HCT116 (cell line): ENCODE measurements around the gene SPATA45.

ENCODE experiments used
- CEBPB ChIP-seq: IDR thresholded peaks from 2 replicates; pipeline ENCODE4 v1.6.1; 2012; ENCODE audit warnings: low read depth
- JUND ChIP-seq: IDR thresholded peaks from 2 replicates; pipeline ENCODE4 v1.6.1; 2012
- POLR2A ChIP-seq: IDR thresholded peaks from 2 replicates; pipeline ENCODE4 v1.7.0; 2011; ENCODE audit warnings: borderline replicate concordance; ENCODE audit not compliant: insufficient read depth, insufficient read length; ENCODE audit errors: extremely low read depth
- TF ChIP-seq, protein P1 (sequence below), 3 experiments: fragments of 200-600 bp in 1 of 3; sonication (generic) in 1 of 3; IDR thresholded peaks in 2 of 3; conservative IDR thresholded peaks in 1 of 3; 2 replicates each; pipeline ENCODE4 v1.5.1; 2012 to 2017; ENCODE audit warnings: low read depth in 2 of 3, low read length in 2 of 3, antibody characterized with exemption in 1 of 3, borderline replicate concordance in 1 of 3, control low read depth in 1 of 3, mild to moderate bottlenecking in 1 of 3, mixed read lengths in 1 of 3, mixed run types in 1 of 3, moderate library complexity in 1 of 3; ENCODE audit not compliant: insufficient read depth in 1 of 3

DNA sequence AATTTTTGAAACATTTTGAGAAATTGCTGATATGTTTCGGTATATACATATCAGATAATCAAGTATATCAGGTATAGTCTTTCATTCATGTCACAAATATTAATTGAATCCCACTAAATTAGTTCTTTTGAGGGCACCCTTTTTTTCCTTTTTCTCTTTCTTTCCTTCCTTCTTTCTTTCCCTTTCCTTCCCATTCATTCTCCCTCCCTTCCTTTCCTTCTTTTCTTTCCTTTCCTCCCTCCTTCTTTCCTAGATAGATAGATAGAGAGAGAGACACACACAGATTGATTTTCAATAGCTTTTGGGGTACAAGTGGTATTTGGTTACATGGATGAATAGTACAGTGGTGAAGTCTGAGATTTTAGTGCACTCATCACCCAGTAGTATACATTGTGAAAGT, 61.6 kb downstream of the SPATA45 start:
- TF ChIP-seq JUND = no peak
- no peak for TF ChIP-seq POLR2A
- TF ChIP-seq CEBPB = no peak
- TF ChIP-seq, protein P1, sequence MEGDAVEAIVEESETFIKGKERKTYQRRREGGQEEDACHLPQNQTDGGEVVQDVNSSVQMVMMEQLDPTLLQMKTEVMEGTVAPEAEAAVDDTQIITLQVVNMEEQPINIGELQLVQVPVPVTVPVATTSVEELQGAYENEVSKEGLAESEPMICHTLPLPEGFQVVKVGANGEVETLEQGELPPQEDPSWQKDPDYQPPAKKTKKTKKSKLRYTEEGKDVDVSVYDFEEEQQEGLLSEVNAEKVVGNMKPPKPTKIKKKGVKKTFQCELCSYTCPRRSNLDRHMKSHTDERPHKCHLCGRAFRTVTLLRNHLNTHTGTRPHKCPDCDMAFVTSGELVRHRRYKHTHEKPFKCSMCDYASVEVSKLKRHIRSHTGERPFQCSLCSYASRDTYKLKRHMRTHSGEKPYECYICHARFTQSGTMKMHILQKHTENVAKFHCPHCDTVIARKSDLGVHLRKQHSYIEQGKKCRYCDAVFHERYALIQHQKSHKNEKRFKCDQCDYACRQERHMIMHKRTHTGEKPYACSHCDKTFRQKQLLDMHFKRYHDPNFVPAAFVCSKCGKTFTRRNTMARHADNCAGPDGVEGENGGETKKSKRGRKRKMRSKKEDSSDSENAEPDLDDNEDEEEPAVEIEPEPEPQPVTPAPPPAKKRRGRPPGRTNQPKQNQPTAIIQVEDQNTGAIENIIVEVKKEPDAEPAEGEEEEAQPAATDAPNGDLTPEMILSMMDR (IDR thresholded peaks at IDR 0.05 in 2 of 3, conservative IDR thresholded peaks at IDR 0.05 in 1 of 3; ENCODE audit: borderline replicate concordance in 1 of 3, insufficient read depth in 1 of 3, low read depth in 2 of 3, low read length in 2 of 3) = no peak
